ENCODE data around the gene POLR1C. TPM values are rescaled to one million over a fixed set of nuclear protein-coding genes. Genes with fewer than 3 reads are reported as not detected.

The POLR1C gene
- total RNA-seq, 6 donors from 2014 or later = 14.2 to 41.4 (median 24.5) TPM

- 92 to 96% methylated on average over 2 of the region's 2 CpGs for WGBS, 2 donors
- Histone ChIP-seq H3K9me3 (no peaks in the 10 kb centered on the region), H3K27ac (peak overlapping the region in 1 of 4 donors; percentile 15), H3K4me3 (no peak overlapping the region), H3K27me3 (no peaks in the 10 kb centered on the region), H3K4me1 (peaks cover 38 to 42% (median 40%) of the 10 kb centered on the region in 4 donors), H3K36me3 (peaks cover 0 to 12% (median 7%) of the 10 kb centered on the region in 4 donors)
- DNase-seq (no peak), ATAC-seq (ENCODE audit: low FRiP score in 2 of 2) (no peak)
- no peak for TF ChIP-seq POLR2A (IDR thresholded peaks at IDR 0.05)
- TF ChIP-seq EP300 (IDR thresholded peaks at IDR 0.05) = no peak
- no peak for TF ChIP-seq POLR2AphosphoS5 (IDR thresholded peaks at IDR 0.05)
- no peak for TF ChIP-seq CTCF (IDR thresholded peaks at IDR 0.05)
These were observed 23.7 kb upstream of the POLR1C start for GRCh38 chr6:43493230-43493629.

GRCh38 chr6:43493833-43494232 lies 23.1 kb upstream of the POLR1C start:
- Histone ChIP-seq H3K27ac (no peak overlapping the region), H3K4me3 (no peak overlapping the region), H3K27me3 (no peaks in the 10 kb centered on the region), H3K4me1 (peaks cover 40 to 44% (median 42%) of the 10 kb centered on the region in 4 donors), H3K9me3 (no peaks in the 10 kb centered on the region), H3K36me3 (peaks cover 3 to 18% (median 10%) of the 10 kb centered on the region in 4 donors)
- 91 to 96% methylated on average over 7 of the region's 7 CpGs for WGBS, 2 donors
- TF ChIP-seq EP300 (IDR thresholded peaks at IDR 0.05) (no peak), POLR2AphosphoS5 (IDR thresholded peaks at IDR 0.05) (no peak), CTCF (IDR thresholded peaks at IDR 0.05) (no peak)
- DNase-seq (no peak), ATAC-seq (ENCODE audit: low FRiP score in 2 of 2) (no peak)

GRCh38 chr6:43494321-43494720 lies 22.6 kb upstream of the POLR1C start:
- Histone ChIP-seq H3K9me3 (no peaks in the 10 kb centered on the region), H3K27me3 (no peaks in the 10 kb centered on the region), H3K36me3 (peaks cover 5 to 23% (median 15%) of the 10 kb centered on the region in 4 donors), H3K4me1 (peaks cover 45 to 48% (median 46%) of the 10 kb centered on the region in 4 donors), H3K27ac (no peak overlapping the region), H3K4me3 (no peak overlapping the region)
- WGBS, 2 donors = 89% methylated on average over 6 of the region's 6 CpGs
- no peak for DNase-seq
- TF ChIP-seq CTCF (IDR thresholded peaks at IDR 0.05) (no peak), EP300 (IDR thresholded peaks at IDR 0.05) (no peak), POLR2AphosphoS5 (IDR thresholded peaks at IDR 0.05) (no peak), POLR2A (IDR thresholded peaks at IDR 0.05) (no peak)
- ATAC-seq (ENCODE audit: low FRiP score in 2 of 2) = no peak

GRCh38 chr6:43494766-43495165 lies 22.1 kb upstream of the POLR1C start:
- ATAC-seq (ENCODE audit: low FRiP score in 2 of 2) (no peak), DNase-seq (no peak)
- 98 to 100% methylated on average over 4 of the region's 4 CpGs for WGBS, 2 donors
- no peak overlapping the region for H3K4me3 ChIP-seq
- no peaks in the 10 kb centered on the region for H3K9me3 ChIP-seq
- peak overlapping the region in 1 of 4 donors; percentile 56 for H3K27ac ChIP-seq
- H3K27me3 ChIP-seq = no peaks in the 10 kb centered on the region
- peaks cover 9 to 26% (median 17%) of the 10 kb centered on the region in 4 donors for H3K36me3 ChIP-seq
- H3K4me1 ChIP-seq = peaks cover 46 to 50% (median 48%) of the 10 kb centered on the region in 4 donors
- TF ChIP-seq CTCF (IDR thresholded peaks at IDR 0.05) = no peak
- TF ChIP-seq EP300 (IDR thresholded peaks at IDR 0.05) = no peak
- TF ChIP-seq POLR2A (IDR thresholded peaks at IDR 0.05) = no peak
- no peak for TF ChIP-seq POLR2AphosphoS5 (IDR thresholded peaks at IDR 0.05)

- no peak for ATAC-seq (ENCODE audit: low FRiP score in 2 of 2)
- no peaks in the 10 kb centered on the region for H3K27me3 ChIP-seq
These were observed 21.4 kb upstream of the POLR1C start for GRCh38 chr6:43495409-43495941.

More at GRCh38 chr6:43495409-43495941, 21.4 kb upstream of the POLR1C start:
- no peak for DNase-seq
- Histone ChIP-seq H3K4me3 (no peak overlapping the region), H3K36me3 (peaks cover 11 to 33% (median 22%) of the 10 kb centered on the region in 4 donors), H3K4me1 (peaks cover 46 to 56% (median 51%) of the 10 kb centered on the region in 4 donors), H3K27ac (peak overlapping the region in 2 of 4 donors; percentile 6 to 56), H3K9me3 (no peaks in the 10 kb centered on the region)
- TF ChIP-seq POLR2AphosphoS5 (IDR thresholded peaks at IDR 0.05) = no peak
- TF ChIP-seq POLR2A (IDR thresholded peaks at IDR 0.05) = no peak
- TF ChIP-seq EP300 (IDR thresholded peaks at IDR 0.05) = no peak
- peak in 5 of 6 experiments; percentile 17 to 39 (median 31) for TF ChIP-seq CTCF (IDR thresholded peaks at IDR 0.05)
- 63 to 76% methylated on average over 3 to 4 of the region's 4 CpGs for WGBS, 2 donors

Measured in upper lobe of left lung (tissue), 6 donors.